BJ (cell line): ENCODE measurements around the gene PSTPIP1. TPM values are rescaled to one million over a fixed set of nuclear protein-coding genes. Genes with fewer than 3 reads are reported as not detected.

Experiments used
- CTCF ChIA-PET: fragments of 350-600 bp; formaldehyde crosslinking; extraction: SDS; loops from one replicate; lab custom pipeline; 2021; ENCODE audit warnings: antibody characterized with exemption, inconsistent platforms; lab: Yijun Ruan, JAX
- POLR2A ChIA-PET: fragments of 300-600 bp; sonication (Branson Sonifier 250); formaldehyde crosslinking; extraction: SDS; loops from one replicate; lab custom pipeline; 2021; ENCODE audit warnings: antibody characterized with exemption; lab: Charles Lee
- DNase-seq: peaks from one replicate; pipeline ENCODE4 v3.0.0-alpha.2; 2011; ENCODE audit warnings: low read depth
- H3K27me3 ChIP-seq: 2 replicates; pipeline ENCODE4 v1.6.0; 2011; ENCODE audit warnings: low read length; ENCODE audit not compliant: control insufficient read depth, insufficient read depth
- H3K36me3 ChIP-seq: 2 replicates; pipeline ENCODE4 v1.5.1; 2011; ENCODE audit warnings: low read length; ENCODE audit not compliant: control insufficient read depth, insufficient read depth
- H3K4me3 ChIP-seq: 2 replicates; pipeline ENCODE4 v1.5.1; 2011; ENCODE audit warnings: low read depth, mild to moderate bottlenecking, control low read depth, low read length
- polyA plus RNA-seq: library from polyadenylated mRNA; depleted of rRNA; stranded (reverse); fragments of >200 nt; gene quantifications from 2 replicates; pipeline ENCODE4 v1.2.3, GENCODE V29; 2011
- TF ChIP-seq, protein P1 (sequence below): IDR thresholded peaks from 2 replicates; pipeline ENCODE4 v1.5.1; 2011; ENCODE audit warnings: low read depth, mild to moderate bottlenecking, control low read depth, inconsistent platforms, low read length, moderate library complexity; ENCODE audit not compliant: insufficient read depth

The PSTPIP1 gene
- polyA plus RNA-seq, 1 experiment: not detected

DNA sequence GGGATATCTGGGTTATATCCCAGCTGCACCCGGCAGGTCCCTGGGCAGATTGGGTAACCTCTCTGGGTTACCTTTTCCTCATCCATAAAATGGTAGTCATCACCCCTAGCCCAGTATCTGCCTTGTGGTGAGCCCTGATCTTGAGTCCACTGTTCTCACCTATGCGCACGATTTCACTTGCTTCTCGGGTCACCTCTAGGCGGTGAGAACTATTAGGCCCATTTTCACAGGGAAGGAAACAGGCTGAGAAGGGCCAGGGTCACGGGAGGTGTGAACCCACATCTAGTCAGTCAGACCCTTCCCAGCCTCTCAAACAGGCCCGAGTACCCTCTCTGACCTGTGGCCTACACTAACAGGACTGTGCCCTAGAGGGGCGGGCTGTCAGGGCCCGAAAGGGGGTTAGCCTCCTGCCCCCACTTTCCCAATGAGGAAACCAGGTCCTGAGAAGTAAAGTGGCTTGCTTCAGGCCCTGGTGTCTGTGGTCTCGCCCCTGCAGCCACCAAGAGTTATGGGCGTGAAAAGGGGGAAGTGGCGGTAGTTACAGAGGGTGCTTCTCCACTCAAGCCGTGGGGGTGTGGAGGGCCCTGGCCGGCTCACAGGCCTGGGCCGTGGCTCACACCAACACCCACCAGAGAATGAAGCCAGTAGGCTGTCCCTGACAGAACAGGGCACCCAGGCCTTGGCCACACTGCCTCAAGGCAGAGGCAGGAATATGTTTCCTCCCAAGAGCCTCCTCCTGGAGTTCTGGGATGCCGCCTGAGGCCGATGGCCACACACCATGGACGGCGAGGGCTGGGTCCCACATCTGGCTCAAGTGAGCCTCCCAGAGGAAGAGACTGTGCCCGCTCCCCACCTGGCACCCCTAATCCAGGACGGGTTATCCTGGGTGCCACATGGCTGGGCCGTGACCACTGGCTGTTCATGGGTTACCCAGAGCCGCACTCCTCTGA lies 19.5 kb downstream of the PSTPIP1 start:
- no peak for DNase-seq
- Histone ChIP-seq H3K27me3 (peaks cover 2% of the 10 kb centered on the region), H3K36me3 (no peaks in the 10 kb centered on the region), H3K4me3 (no peak overlapping the region)
- ChIA-PET CTCF (interaction anchor here (0.7 to 1.8 kb wide), 2 partner anchors 9 to 10 kb away, joined by 3 to 10 read pairs; no protein-coding TSS in a partner anchor), POLR2A (no interaction called here)
- TF ChIP-seq, protein P1, sequence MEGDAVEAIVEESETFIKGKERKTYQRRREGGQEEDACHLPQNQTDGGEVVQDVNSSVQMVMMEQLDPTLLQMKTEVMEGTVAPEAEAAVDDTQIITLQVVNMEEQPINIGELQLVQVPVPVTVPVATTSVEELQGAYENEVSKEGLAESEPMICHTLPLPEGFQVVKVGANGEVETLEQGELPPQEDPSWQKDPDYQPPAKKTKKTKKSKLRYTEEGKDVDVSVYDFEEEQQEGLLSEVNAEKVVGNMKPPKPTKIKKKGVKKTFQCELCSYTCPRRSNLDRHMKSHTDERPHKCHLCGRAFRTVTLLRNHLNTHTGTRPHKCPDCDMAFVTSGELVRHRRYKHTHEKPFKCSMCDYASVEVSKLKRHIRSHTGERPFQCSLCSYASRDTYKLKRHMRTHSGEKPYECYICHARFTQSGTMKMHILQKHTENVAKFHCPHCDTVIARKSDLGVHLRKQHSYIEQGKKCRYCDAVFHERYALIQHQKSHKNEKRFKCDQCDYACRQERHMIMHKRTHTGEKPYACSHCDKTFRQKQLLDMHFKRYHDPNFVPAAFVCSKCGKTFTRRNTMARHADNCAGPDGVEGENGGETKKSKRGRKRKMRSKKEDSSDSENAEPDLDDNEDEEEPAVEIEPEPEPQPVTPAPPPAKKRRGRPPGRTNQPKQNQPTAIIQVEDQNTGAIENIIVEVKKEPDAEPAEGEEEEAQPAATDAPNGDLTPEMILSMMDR: no peak

DNA sequence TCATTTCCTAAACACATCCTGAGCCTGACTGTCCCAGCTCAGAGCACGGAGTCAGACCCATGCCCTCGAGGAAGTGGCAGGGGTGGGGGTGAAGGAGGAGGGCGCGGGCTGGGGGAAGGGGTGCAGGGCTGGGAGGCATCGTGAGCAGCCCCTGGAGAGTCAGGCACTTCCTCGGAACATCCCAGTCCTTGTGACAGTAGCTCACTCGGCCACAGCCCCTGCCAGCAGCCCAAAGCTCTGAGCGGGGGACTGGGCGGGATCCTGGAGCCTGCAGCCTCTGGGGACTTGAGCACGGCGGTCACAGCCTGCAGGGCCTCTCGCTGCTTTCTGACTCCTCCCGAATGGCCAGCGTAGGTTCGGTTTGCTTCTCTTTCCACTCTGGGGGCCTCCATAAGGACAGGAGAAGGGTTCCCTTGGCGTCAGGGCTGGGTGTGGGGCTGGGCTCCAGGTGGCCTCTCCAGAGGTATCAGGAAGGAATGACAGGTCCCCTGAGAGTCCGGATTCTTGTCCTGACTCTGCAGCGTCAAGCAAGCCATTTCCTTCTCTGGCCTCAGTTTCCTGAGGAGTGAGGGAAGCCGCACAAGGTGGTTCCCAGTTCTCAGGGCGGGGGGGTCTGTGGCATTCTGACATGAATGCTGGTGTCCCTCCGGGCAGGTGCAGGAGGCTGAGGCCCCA lies 20.9 kb downstream of the PSTPIP1 start:
- ChIA-PET POLR2A (interaction anchor here (0.6 kb wide), 1 partner anchor 523 kb away, joined by 8 read pairs; no protein-coding TSS in a partner anchor), CTCF (interaction anchor here (1.2 to 1.4 kb wide), 3 partner anchors 9 to 528 kb away, joined by 3 to 6 read pairs (median 4); no protein-coding TSS in a partner anchor)
- Histone ChIP-seq H3K4me3 (no peak overlapping the region), H3K27me3 (0 out of 2 replicates have a peak, but pooled peaks cover 2% of the 10 kb centered on the region), H3K36me3 (no peaks in the 10 kb centered on the region)
- TF ChIP-seq, protein P1: no peak
- no peak for DNase-seq

DNA sequence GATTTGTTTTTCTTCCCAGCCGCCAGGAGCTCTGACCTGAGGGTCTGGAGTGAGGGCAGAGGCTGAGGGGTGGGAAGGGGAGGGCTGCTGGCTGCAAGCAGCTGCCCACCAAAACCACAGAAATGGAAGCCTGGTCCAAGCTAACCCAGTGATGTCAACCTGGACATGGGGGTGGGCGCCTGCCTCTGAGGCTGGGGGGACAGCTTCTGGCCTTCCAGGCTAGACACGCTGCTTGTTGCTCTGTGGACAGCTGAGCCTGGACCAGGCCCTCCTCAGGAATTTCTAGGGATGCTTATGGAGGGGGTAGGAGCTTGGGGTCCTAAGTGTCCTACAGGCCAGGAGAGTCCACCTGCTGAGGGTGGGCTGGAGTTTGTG lies 21.4 kb downstream of the PSTPIP1 start:
- no peaks in the 10 kb centered on the region for H3K27me3 ChIP-seq
- TF ChIP-seq, protein P1: no peak
- no peaks in the 10 kb centered on the region for H3K36me3 ChIP-seq
- DNase-seq: no peak
- POLR2A ChIA-PET: no interaction called here
- CTCF ChIA-PET: interaction anchor here (1.0 to 1.4 kb wide), 5 partner anchors 10 to 617 kb away, joined by 3 to 6 read pairs (median 3); partner anchors contain the start of gene LINGO1
- H3K4me3 ChIP-seq: no peak overlapping the region

DNA sequence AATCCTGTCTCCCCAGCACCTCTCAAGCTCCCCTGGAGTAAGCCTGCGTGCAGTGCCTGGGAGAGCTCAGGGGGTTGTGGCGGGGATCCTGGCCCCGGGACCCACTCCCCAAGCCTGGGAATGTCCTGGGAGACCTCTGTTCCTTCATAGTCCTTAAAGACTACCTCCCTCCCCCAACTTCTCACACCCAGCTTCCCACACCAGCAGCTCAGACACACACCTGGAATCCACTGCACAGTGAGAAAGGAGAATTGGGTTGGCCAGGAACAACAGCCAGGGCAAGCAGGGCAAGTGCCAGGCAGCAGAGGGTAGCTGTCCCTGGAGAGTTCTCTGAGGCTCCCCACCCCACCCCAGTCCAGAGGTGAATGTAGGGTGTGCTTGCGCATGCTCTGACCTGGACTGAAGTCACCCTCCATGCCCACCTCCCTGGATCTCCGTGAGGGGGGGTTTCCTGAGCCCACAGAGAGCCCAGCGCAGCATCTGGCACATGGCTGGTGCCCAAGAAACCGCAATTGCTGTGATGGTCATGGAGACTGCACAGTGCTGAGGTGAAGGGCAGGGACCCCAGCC lies 22.2 kb downstream of the PSTPIP1 start:
- CTCF ChIA-PET: interaction anchor here (1.0 to 1.4 kb wide), 5 partner anchors 10 to 616 kb away, joined by 3 to 6 read pairs (median 3); partner anchors contain the start of gene LINGO1
- DNase-seq: no peak
- Histone ChIP-seq H3K36me3 (no peaks in the 10 kb centered on the region), H3K27me3 (no peaks in the 10 kb centered on the region), H3K4me3 (no peak overlapping the region)
- POLR2A ChIA-PET: no interaction called here
- TF ChIP-seq, protein P1: no peak
